Activated CD4-positive, alpha-beta T cell treated with anti-CD3 and anti-CD28 coated beads, Interleukin-2, amount 50 U/mL, for 4 hours (primary cell): Measurements from ENCODE around the gene SMYD3.

ENCODE experiments used
- DNase-seq, 2 experiments: peaks; one replicate each; pipeline ENCODE4 v3.0.0-alpha.2; 2020

The SMYD3 gene

DNA sequence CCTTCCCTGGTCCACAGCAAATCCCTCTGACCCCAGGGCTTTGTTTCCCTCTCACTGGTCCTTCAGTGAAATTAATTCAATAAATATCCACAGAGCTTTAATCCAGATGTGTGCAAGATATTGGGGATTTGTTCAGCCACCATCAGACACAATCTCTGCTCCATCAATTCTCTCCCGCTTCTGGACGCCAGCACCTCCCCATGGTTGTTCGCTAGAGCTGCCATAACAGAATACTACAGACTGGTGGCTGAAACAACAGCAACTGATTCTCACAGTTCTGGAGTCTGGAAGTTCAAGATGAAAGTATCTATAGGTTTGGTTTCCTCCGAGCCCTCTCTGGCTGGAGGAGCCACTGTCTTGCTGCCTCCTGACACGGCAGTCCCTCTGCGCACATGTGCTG, 303.9 kb downstream of the SMYD3 start:
- DNase-seq = no peak

DNA sequence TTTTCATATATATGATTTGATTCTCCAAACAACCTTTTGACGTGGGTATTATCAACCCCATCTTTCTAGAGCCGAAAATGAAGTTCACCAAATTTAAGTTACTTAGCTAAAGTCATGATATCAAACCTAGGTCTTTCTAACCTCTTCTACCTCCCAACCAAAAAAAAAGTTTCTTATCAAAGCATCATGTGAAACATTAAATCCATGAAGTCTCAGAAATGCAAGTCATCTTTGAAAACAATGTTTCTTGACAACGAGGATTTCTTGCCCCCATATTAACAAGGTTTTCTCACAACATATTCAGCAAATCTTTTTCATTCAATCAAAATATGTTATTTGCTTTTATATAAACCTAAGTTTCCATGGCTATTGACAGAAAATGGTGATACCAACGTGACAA, 306.3 kb downstream of the SMYD3 start:
- no peak for DNase-seq

DNA sequence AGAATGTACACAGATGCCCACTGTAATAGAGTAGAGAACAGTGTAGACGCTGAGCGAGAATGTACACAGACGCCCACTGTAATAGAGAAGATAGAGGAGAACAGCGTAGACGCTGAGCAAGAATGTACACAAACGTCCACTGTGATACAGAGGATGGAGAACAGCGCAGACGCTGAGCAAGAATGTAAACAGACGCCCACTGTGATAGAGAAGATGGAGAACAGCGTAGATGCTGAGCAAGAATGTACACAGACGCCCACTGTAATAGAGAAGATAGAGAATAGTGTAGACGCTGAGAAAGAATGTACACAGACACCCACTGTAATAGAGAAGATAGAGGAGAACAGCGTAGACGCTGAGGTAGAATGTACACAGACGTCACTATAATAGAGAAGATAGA, 306.9 kb downstream of the SMYD3 start:
- DNase-seq = no peak

DNA sequence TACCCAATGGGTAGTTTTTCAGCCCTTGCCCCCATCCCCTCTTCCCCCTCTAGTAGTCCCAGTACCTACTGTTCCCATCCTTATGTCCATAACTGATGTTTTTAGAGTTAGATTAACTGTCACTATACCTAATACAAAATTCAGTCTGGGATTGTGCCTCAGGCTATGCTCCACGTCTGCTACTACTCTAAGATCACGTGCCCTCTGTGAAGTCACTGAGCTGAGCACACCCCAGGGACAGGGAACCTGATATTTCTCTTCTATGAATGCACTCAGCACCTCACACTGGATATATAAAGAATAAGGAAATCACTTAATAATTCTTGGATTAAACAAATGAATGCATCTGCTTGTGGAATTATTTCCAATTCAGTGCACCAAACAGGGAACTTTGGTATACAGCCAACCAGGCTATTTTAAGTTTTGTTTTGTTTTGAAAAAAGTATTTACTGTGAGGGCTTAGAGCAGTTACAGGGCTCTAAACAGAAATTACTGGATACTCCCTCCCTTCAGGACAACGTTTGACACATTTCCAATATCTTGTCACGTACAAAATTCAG, 307.9 kb downstream of the SMYD3 start:
- no peak for DNase-seq

DNA sequence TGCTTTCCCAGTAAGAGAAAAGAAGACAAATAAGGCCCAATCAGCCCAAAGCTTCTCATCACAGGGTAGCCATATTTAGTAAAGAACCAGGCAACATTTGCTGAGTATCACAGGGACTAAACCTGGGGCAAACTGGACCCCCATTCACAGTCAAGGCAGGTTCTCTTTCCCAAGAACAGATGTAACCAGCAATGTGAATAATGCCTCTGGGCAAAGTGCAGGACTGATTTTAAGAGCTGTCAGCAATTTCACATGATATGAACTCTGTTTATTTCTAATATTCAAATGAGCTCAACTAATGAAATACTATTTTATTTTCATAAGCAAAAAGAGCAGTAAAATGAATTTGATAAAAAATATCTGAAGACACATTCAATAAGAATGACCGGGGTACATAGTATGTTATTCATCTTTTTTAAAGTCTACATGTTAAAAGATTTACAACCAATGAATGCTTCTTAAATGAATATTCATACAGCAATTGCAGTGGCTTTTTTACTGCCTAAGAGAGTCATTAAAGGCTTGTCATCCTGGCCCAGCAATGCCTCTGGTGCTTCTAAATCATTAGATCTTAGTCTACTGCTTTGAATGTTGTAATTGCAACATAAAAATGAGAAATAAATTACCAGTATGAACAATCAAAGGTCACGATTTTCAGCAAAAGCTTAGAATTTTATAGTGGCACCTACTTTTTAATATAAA, 308.8 kb downstream of the SMYD3 start:
- DNase-seq = no peak

DNA sequence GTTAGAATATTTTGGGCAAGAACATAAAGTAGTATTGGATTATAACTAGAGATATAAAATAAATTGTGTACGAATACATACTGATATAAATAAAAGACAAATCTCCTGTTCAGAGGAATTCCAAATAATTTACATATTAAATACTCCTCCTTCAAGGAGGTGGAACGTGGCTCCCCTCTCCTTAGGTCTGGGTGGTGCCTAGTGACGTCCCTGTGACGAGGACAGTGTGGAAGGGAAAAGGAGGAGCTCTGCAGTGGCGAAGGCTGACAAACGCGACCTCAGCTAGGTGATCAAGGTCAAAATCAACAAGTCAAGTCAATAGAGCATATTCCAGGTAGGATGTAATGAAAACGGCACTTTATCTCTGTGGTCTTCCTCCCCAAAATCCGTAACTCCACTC, 310.0 kb downstream of the SMYD3 start:
- no peak for DNase-seq

DNA sequence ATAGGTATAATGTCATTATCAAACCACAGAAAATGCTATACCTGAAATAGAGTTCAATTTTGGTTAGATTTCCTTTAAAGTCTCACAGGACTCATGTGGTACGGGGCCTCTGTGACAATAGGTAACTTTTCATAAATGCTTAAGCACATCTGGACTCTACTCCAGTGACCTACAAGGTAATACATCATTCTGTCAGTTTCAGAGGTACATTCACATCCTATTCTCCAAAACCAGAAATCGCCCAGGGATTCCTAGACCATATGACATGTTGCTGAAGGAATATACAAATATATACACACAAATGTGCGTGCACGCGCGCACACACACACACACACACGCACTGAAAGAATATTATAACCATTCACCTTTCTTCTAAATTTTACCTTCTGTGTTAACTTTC, 311.8 kb downstream of the SMYD3 start:
- DNase-seq = no peak

DNA sequence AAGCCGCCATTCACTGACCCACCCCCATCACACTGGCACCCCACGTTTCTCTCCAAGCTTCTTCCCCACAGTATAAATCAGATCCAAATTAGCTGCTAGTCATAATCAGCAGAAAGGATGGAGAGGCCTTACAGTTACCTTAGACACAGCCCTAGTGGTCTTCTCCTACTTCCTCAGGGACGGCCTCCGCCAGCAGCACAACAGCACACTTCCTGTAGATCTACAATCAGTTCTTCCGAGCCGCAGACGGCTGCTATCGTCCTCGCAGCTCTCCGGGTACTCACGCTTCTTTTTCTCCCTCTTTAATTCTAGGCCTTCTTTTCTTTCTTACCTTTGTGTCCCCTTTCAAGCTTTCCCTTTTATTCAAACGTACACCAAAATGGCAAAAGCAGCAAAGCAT, 313.5 kb downstream of the SMYD3 start:
- DNase-seq = no peak

DNA sequence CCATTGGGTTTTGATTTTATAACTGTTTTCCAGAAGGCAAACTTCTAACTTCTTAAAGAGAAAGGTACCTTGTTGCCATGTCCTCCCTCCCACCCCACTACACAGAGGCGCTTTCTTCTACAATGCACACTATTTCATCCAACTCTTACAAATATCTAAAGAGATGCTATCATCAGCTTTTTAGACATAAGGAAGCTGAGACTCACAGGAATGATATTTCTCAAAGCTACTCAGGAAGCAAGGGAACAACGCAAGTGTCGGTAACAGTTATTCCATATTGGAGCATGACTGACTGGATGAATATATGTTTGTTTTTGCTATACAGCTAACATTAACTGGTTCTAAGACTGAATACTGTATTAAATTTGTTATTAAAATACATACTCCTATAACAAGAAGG, 318.0 kb downstream of the SMYD3 start:
- no peak for DNase-seq

DNA sequence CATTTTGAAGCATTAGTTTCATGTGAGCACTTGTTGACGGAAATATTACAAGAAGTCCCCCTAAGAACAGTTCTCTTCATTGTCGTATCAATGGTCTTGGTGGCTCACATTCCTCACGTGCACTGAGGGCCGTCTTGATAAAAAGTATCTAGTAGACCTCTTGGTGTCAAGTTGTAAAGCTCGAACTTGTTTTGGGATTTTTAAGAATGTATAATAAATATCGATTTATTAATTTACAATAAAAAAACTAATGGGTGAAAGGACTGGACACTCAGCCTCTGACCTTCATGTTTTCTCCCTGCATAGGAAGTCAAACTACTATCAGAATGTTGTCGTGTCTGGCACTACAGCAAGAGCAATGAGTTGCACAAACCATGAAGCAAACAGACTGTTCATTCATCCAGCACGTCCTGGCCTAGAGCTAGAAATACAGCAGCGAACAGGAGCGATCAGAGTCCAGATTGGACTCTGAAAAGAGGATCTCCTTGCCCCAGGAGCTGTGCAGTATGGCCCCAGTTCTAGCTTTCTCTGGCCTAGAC, 319.2 kb downstream of the SMYD3 start:
- DNase-seq = no peak

DNA sequence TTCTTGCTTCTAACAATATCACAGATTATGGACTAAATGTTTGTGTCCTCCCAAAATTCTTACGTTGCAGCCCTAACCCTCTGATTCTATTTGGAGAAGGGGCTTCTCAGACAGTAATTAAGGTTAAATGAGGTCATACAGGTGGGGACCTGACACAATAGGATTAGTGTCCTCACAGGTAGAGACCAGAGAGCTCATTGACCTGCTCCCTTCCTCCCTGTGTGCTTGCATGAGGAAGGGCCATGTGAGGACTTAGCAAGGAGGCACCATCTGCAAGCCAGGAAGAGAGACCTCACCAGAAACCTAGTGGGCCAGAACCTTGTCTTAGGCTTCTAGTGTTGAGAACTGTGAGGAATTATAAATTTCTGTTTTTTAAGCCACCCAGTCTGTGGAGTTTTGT, 322.6 kb downstream of the SMYD3 start:
- DNase-seq = no peak

DNA sequence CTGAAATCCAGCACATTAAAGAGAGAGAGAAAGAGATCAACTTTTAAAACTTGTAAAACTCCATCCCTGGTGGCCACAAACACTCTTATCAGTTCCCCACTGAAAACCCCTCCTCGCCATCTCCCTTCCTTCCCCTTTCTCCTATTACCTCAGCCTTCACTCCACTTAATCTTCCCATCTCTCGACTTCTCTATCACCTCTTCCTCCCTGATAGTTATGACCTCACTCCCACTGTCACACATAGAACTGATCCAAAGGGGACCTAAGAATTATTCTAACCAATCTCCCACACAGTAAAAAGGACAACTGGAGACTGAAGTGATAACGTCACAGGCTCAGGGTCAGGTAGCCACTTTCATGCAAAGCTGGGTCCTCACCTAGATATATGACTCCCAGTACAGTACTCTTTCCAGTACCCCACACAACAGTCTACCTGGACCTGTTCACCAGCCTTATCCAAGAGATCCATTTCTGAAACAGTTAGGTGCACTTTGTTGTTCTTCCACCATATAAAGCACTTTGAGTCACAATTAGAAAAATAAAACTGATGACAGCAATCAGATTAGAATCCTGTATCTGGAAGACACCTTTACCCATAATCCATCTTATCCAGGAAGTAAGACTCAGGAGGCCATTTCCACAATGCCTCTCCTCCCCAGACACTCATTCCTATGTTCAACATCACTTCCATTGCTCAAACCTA, 324.8 kb downstream of the SMYD3 start:
- DNase-seq = no peak

DNA sequence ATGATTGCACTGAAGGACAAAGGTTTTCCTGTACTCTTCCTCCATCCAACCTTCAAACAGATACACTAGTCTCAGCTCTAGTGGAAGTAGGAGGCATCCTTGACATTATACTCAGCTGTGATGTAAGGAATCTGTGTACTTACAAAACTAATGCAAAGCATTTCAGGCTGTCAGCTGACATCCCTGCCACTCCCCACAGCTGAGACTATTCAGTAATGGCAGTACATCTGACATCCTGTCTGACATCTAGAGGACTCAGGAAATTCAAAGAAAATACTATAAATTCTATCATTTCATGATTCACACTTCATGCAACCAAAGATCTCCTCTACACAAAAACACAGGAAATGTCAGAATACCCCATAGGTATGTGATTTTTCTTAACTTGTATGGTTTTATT, 325.8 kb downstream of the SMYD3 start:
- no peak for DNase-seq

DNA sequence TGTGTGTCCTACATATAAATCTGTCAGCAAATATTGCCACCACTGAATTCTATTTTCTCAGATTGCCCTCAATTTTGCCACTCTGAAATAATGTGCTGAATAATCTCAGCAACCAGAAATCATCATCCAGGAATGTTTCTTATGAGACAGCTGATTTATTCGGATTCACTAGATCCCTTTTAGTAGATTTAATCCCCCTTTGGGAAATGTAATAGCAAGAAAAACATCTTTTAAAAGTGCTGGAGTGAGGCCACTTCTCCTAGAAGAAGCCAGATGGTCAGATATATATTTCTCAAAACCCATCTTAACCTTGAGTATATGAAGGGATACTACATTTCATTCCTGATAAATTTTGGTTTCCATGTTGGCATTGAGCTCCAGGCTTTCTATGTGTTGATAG, 327.7 kb downstream of the SMYD3 start:
- no peak for DNase-seq

DNA sequence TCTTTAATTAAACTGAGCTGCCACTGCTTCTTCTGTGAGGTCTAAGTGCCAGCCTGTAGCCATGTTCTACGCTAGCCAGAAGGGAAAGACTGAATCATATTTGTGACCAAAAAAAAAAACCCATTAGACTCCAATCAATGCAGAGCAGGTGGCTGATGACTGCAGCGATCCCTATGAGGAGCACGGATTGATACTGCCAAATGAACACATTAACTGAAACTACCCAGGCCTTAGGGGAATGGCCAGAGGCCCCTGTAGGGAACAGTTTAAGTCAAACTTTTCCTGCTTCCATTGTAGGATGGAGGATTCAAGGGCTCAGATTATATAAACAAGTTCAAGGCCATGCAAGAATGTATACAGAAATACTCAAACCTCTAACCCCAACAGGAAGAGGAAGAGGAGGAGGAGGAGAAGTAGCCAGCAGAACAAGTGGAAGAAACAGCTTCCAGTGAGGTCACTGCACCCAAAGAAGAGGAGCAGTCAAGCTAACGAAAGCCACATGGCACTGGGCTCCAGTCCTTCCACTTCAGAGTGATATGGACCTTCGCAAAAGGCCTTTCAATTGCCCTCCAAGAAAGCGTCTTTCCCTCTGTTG, 328.3 kb downstream of the SMYD3 start:
- DNase-seq = no peak

DNA sequence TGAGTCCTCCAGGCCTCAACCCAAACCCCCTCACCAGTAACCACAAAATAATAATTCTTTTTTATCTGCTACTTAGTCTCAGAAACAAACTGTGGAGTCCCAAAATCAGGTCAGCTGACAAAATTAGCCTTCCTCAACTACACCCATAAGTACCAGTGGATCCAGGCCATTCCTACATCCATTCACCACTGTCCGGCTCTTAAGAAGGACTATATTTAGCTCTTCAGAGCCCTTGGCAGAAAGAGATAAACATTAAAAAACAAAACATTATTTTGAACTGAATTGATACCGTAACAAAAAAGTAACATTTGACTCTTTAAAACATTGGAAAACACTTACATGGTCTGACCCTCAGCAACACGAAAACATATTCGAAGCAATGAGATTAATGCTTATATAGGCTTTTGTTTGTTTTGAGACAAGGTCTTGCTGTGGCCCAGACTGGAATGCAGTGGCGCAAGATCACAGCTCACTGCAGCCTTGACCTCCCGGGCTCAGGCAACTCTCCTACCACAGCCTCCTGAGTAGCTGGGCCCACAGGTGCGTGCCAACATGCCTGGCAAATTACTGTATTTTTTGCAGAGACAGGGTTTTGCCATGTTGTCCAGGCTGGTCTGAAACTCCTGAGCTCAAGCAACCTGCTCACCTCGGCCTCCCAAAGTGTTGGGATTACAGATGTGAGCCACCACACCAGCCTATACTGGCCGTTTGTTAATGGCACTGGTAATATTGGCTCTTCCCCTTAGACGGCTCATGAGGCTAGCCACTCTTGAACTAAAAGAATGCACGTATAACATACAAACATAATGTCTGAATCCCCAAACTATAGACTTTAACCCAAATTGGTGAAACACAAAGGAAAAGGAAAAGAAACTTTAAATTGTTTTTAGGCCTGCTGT, 330.7 kb downstream of the SMYD3 start:
- DNase-seq = no peak

DNA sequence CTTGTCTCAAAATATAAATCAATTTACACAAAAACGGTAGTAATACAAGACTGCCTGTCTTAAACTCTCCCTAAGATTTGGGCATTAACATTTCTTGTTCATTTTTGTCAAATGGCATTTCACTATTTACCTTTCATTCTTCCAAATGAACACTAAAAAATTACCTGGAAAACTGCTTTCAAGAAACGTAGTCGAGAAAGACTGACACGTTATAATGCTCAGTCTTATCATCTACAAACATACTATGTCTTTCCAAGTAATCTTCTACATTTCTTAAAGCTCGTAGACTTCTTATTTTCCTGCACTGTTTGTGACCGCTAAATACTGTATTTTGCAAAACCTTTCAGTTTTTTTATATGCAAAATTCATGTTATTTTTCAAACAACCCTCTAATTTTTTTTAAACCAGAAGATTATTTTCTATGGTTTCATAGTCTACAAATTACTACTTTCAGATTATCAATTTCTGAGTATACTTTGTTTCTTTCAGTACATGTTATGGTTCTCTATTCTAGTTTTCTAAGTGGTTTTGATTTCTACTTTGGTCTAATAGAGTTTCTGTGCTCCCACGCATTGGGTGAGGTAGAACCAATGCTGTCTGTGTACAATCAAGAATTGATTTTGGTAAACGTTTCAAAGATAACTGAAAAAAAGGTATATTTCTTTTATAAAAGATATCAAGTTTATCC, 336.4 kb downstream of the SMYD3 start:
- DNase-seq = no peak

DNA sequence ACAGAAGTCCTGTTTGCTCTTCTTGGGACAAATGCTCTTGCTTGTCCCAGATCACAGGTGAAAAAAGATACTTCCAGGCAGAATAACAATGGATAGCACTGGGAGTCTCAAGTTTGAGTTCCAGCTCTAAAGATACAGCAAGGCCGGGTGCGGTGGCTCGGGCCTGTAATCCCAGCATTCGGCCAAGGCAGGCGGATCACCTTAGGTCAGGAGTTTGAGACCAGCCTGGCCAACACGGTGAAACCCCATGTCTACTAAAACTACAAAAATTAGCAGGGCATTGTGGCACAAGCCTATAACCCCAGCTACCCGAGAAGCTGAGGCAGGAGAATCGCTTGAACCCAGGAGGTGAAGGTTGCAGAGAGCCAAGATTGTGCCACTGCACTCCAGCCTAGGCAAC, 337.6 kb downstream of the SMYD3 start:
- no peak for DNase-seq

DNA sequence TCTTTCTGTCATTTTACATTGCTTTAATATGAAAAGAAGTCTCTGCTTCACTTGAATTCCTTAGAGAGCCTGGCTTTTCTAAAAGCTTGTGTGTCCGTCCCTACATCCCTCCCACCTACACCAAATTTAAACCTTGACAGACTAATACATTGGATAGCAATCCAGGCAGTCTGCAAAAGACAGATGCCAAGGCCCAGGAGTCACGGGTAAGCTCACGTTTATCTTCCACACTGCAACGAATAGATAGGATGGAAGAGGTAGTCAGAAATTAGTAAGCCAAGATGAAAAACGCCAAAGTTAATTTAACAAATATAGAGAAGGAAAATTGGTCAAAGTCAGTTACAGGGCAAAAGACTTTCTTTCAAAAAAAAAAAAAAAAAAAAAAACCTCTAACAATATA, 338.1 kb downstream of the SMYD3 start:
- no peak for DNase-seq

DNA sequence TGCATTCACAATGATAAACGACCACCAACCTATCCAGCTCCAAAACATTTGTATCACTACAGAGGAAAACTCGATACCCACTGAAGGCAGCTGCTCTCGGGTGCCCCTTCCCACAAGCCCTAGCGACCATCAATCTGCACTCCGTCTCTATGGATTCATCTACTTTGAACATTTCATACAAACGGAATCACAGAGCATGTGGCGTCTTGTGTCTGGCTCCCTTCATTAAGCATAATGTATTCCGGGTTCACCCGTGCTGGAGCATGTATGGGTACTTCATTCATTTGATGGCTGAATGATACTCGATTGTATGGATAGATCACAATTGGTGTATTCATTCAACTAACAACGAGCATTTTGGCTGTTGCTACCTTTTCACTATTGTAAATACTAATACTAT, 340.2 kb downstream of the SMYD3 start:
- DNase-seq = no peak

DNA sequence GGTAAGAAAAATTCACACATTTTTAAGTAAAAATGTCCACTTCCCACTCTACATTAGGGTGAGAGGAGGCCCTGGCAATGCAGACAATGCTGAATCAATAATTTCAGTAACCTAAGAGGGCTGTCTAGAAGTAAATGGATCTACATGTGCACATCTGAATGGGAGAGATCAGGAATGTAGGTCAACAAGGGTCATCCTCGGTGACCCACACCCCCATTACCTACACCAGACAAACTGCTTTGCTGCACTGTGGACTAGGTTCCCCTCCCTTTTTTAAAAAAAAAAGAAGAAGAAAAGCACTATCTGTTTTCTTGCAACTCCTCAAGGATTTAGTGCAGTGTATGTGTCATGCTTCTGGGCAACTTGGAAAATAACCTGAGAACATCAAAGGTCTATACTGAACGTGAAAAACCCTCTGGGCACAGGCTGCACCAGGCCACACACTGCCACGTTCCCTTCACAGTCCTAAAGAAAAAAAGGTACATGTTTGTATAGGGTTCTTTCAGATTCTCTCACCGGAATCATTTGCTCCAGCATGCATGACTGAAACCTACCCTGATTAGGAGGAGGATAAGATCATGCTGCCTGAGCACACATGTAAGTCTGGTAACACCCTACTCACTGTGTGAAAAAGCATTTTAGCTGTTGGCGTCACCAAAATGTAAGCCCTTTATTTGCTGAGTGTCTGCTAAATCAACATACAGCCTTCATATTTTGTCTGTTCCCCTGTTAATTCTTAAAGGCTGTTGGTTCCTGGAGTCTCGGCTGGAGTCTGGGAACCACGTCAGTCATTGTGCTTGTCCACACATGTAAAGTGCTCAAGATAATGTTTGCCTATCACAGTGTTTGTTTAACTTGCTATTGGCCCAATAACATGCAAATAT, 341.0 kb downstream of the SMYD3 start:
- no peak for DNase-seq
